Heart left ventricle (tissue), 16 donors: ENCODE results near the gene MLLT10. TPM values are rescaled to one million over a fixed set of nuclear protein-coding genes. Genes with fewer than 3 reads are reported as not detected.

Experiments used
- ATAC-seq, 4 donors: fragments of 200-7000 bp; cut with Tn5 transposase; one replicate each; pipeline ENCODE4 v1.9.1; 2020 to 2022; ENCODE audit warnings: moderate library complexity in 4 of 4, mild to moderate bottlenecking in 3 of 4, moderate number of reproducible peaks in 1 of 4
- DNase-seq, 5 donors: peaks; one replicate each; pipeline ENCODE4 v3.0.0-alpha.2; 2020
- H3K27ac ChIP-seq, 12 donors: fragments of 200-600 bp; sonication (generic) in 4 of 12; one replicate each; pipeline versions ENCODE4 v1.5.0 to v1.8.0; 2016 to 2022; ENCODE audit warnings: mild to moderate bottlenecking in 2 of 12
- H3K27me3 ChIP-seq, 9 donors: fragments of 200-600 bp; sonication (generic) in 2 of 9; one replicate each; pipeline versions ENCODE4 v1.5.1 to v1.8.0; 2016 to 2022; ENCODE audit warnings: mild to moderate bottlenecking in 3 of 9
- H3K36me3 ChIP-seq, 9 donors: fragments of 200-600 bp; sonication (generic) in 2 of 9; one replicate each; pipeline versions ENCODE4 v1.5.0 to v1.8.0; 2018 to 2022; ENCODE audit warnings: mild to moderate bottlenecking in 2 of 9
- H3K4me1 ChIP-seq, 12 donors: fragments of 200-600 bp; sonication (generic) in 4 of 12; one replicate each; pipeline versions ENCODE4 v1.5.0 to v1.8.0; 2016 to 2022; ENCODE audit warnings: mild to moderate bottlenecking in 3 of 12
- H3K4me3 ChIP-seq, 12 donors: fragments of 200-600 bp; sonication (generic) in 4 of 12; one replicate each; pipeline versions ENCODE4 v1.5.0 to v1.8.0; 2017 to 2022; ENCODE audit warnings: mild to moderate bottlenecking in 9 of 12, moderate library complexity in 4 of 12
- H3K9me3 ChIP-seq, 12 donors: fragments of 200-600 bp; sonication (generic) in 4 of 12; one replicate each; pipeline versions ENCODE4 v1.5.0 to v1.8.0; 2016 to 2022; ENCODE audit warnings: mild to moderate bottlenecking in 1 of 12
- CTCF ChIP-seq, 12 donors: fragments of 200-600 bp; sonication (generic) in 4 of 12; IDR thresholded peaks; one replicate each; pipeline versions ENCODE4 v1.5.0 to v1.8.0; 2018 to 2022; ENCODE audit warnings: antibody characterized with exemption in 12 of 12, mild to moderate bottlenecking in 5 of 12
- POLR2A ChIP-seq, 2 donors: fragments of 450-650 bp; IDR thresholded peaks; one replicate each; pipeline ENCODE4 v1.6.1; 2017; ENCODE audit warnings: antibody characterized with exemption in 2 of 2, mild to moderate bottlenecking in 2 of 2, moderate library complexity in 2 of 2
- WGBS, 4 donors: extraction: QIAGEN DNeasy Blood & Tissue Kit in 2 of 4; methylation state at CpG; one replicate each; pipeline versions ENCODE4 v1.1.5 to v1.1.7; 2013 to 2018; 5-methylcytosine and 5-hydroxymethylcytosine counted together
- intact Hi-C, 10 donors: fragments of 100-400 bp; cut with DNase I; formaldehyde crosslinking; loops; one replicate each; pipeline versions ENCODE4 v1.11.1 to v1.14.2; 2022
- polyA plus RNA-seq, 2 donors: library from polyadenylated mRNA; stranded (reverse); fragments of 200-250 nt; gene quantifications; one replicate each; pipeline ENCODE4 v1.2.3, GENCODE V29; 2013
- total RNA-seq, 9 donors: library from RNA; depleted of rRNA in 2 of 9; stranded (reverse); fragments of >200 nt in 2 of 9; fragmentation: NEBNext Ultra II Directional in 3 of 9; extraction: Animal tissue kit (Norgen Biotek cat#: 25700) in 3 of 9; gene quantifications; one replicate each; pipeline versions ENCODE4 v1.1.0 to v1.2.4, GENCODE V29; 2016 to 2023
- donor health status: ischemic (EF 13 %, LVEDD 7.1; RV severe dilation, severe dysfunction).
- donor health status: healthy with polysubstance abuse.
- donor health status: DM: no; HTN: yes; CAD: no.
- donor health status: DM: no; HTN: no; CAD: no.
- donor health status: ischemic (EF 25% LVEDD 6.9; RV normal size, moderate dysfunction).
- donor health status: ischemic (EF 25% LVEDD 5.7; RV mildly dilated, moderate dysfunction).
- donor health status: healthy.
- donor health status: DM: yes; HTN: yes; CAD: no.
- donor health status: ischemic (EF 35%, LVEDD 5.7; RV mildly dilated, moderate dysfunction).
- donor health status: nonischemic (EF 11% LVEDD 7.7; RV severe dilation, severe dysfunction).
- donor health status: DM: yes; HTN: yes; CAD: no.
- donor health status: PGD.
- donor health status: ischemic (EF 29% LVEDD 5.4; RV normal size, mild dysfunction).
- donor health status: nonischemic (EF 23%, LVEDD 6.1; RV moderate dilation, normal function).

Gene MLLT10
- total and polyA plus RNA-seq, 11 donors, result 16.0 to 30.7 (median 25.2) TPM

- H3K9me3 ChIP-seq, result no peaks in the 10 kb centered on the region
- peaks cover 0 to 33% (median 16%) of the 10 kb centered on the region in 12 donors for H3K4me1 ChIP-seq
- WGBS, 4 donors, result 0 to 98% (median 68%) methylated on average over 1 of the region's 1 CpG
- H3K27me3 ChIP-seq, result no peaks in the 10 kb centered on the region
- H3K4me3 ChIP-seq, result peak overlapping the region in 1 of 12 donors; percentile 17
- no peaks in the 10 kb centered on the region for H3K36me3 ChIP-seq
- intact Hi-C loops, result loop anchor here in 5 of 10 donors (5.0 to 10.0 kb wide), 6 partner anchors 33 to 792 kb away; partner anchors contain the start of genes BMI1 (in 1 of the 5) and DNAJC1 (in 1 of the 5)
- DNase-seq, result no peak
- TF ChIP-seq CTCF (IDR thresholded peaks at IDR 0.05), result no peak
- no peak for TF ChIP-seq POLR2A (IDR thresholded peaks at IDR 0.05)
- ATAC-seq, result no peak
- peak overlapping the region in 10 of 12 donors; percentile 91 to 99 (median 98) for H3K27ac ChIP-seq
Observed at GRCh38 chr10:21530641-21531040, 3.4 kb upstream of the MLLT10 start.

GRCh38 chr10:21531164-21531563 is 2.9 kb upstream of the MLLT10 start:
- Histone ChIP-seq H3K4me1 (peaks cover 0 to 38% (median 22%) of the 10 kb centered on the region in 12 donors), H3K36me3 (no peaks in the 10 kb centered on the region), H3K27me3 (no peaks in the 10 kb centered on the region), H3K9me3 (no peaks in the 10 kb centered on the region), H3K4me3 (peak overlapping the region in 2 of 12 donors; percentile 4 to 17), H3K27ac (peak overlapping the region in 10 of 12 donors; percentile 91 to 99 (median 98))
- ATAC-seq (no peak), DNase-seq (no peak)
- intact Hi-C loops, result loop anchor here in 5 of 10 donors (5.0 to 10.0 kb wide), 6 partner anchors 34 to 791 kb away; partner anchors contain the start of genes BMI1 (in 1 of the 5) and DNAJC1 (in 1 of the 5)
- 80 to 94% (median 88%) methylated on average over 1 of the region's 1 CpG for WGBS, 4 donors
- TF ChIP-seq CTCF (IDR thresholded peaks at IDR 0.05) (no peak), POLR2A (IDR thresholded peaks at IDR 0.05) (no peak)

DNA sequence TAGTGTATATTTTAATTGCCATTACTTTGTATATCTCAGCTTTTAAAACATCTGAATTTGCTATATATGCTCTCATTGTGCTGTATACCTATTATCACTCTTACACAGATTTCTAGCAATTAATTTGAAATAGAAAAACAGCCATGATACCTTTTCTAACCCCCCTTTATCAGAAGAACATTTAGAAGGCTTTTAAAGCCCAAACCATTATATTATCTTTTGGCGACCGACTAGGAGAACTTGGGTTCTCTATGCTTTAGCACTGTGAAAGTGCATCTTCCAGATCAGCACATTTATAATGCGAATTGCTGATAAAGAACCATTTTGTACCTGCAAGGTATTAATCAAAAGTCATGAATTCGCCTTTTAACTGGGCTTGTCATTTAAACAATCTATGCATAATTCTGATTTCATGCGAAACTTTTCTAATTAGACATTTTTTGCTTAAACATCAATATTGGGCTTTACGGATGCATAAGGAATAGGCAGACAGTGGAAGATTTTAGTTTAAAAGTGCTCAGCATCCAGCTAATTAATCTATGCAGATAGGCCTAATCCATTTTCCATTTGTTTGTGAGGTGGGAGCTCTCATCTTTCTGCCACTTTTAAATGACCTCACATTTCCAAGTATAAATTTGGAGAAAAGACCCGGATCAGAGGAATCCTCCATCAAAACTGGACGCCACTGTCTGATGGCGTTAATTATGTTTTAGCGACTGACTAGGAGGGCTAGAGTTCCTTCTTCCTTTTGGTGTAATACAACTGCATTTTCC is 1.2 kb upstream of the MLLT10 start:
- Histone ChIP-seq H3K4me3 (peak overlapping the region; percentile 41 to 88 (median 78)), H3K9me3 (no peaks in the 10 kb centered on the region), H3K36me3 (peaks cover 0 to 16% (median 8%) of the 10 kb centered on the region in 9 donors), H3K4me1 (peaks cover 0 to 31% (median 24%) of the 10 kb centered on the region in 12 donors), H3K27ac (peak overlapping the region; percentile 89 to 99 (median 97)), H3K27me3 (no peaks in the 10 kb centered on the region)
- no peak for TF ChIP-seq POLR2A (IDR thresholded peaks at IDR 0.05)
- no peak for TF ChIP-seq CTCF (IDR thresholded peaks at IDR 0.05)
- intact Hi-C loops, result loop anchor here in 6 of 10 donors (1.0 to 10.0 kb wide), 8 partner anchors 16 to 789 kb away; partner anchors contain the start of genes BMI1 (in 1 of the 6) and DNAJC1 (in 1 of the 6)
- WGBS, 4 donors, result 22 to 30% (median 26%) methylated on average over 10 of the region's 10 CpGs
- ATAC-seq (no peak), DNase-seq (no peak)

- no peak for DNase-seq
Observed at GRCh38 chr10:21534280-21534586, 201 bp downstream of the MLLT10 start.

More at GRCh38 chr10:21534280-21534586, 201 bp downstream of the MLLT10 start:
- peaks cover 0 to 31% (median 22%) of the 10 kb centered on the region in 12 donors for H3K4me1 ChIP-seq
- no peaks in the 10 kb centered on the region for H3K9me3 ChIP-seq
- H3K36me3 ChIP-seq, result peaks cover 0 to 29% (median 22%) of the 10 kb centered on the region in 9 donors
- no peak for ATAC-seq
- H3K4me3 ChIP-seq, result peak overlapping the region; percentile 54 to 88 (median 78)
- H3K27ac ChIP-seq, result peak overlapping the region; percentile 89 to 99 (median 97)
- intact Hi-C loops, result loop anchor here in 5 of 10 donors (5.0 to 10.0 kb wide), 6 partner anchors 37 to 788 kb away; partner anchors contain the start of genes BMI1 (in 1 of the 5) and DNAJC1 (in 1 of the 5)
- TF ChIP-seq POLR2A (IDR thresholded peaks at IDR 0.05) (no peak), CTCF (IDR thresholded peaks at IDR 0.05) (no peak)
- H3K27me3 ChIP-seq, result no peaks in the 10 kb centered on the region
- 0 to 2% (median 1%) methylated on average over 3 to 26 of the region's 26 CpGs for WGBS, 4 donors
